Measurements from ENCODE around the gene NDP.

NDP gene

GRCh38 chrX:43964936-43965335 lies 8.3 kb downstream of the NDP start:
- DNase-seq (ENCODE audit: low read depth): no peak
- no peak for TF ChIP-seq CTCF (IDR thresholded peaks at IDR 0.05; ENCODE audit: control insufficient read depth, extremely low read depth, insufficient read depth)

DNA sequence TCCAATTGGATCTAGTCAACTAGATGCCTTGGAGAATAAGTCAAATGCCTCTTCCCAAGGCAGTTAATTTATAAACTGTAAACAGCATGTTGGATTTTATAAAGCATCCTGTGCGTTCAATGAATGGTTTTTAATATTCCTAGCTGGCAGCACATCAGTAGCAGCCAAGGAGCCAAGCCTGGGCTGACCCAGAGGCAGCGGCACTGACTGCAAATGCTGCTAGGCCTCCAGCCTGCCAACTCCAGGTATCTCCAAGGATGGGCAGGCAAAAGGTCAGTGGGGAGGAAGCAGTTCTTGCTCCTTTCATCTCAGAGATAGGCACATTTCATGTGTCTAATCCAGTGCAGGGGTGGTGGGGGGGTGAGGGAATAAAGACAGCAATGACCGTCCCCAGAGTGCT lies 9.5 kb downstream of the NDP start:
- no peak for TF ChIP-seq CTCF (IDR thresholded peaks at IDR 0.05; ENCODE audit: control insufficient read depth, extremely low read depth, insufficient read depth)
- H3K4me3 ChIP-seq (ENCODE audit: low read depth, low read length): no peak overlapping the region
- no peak for DNase-seq (ENCODE audit: low read depth)

More at GRCh38 chrX:43964936-43965335, 8.3 kb downstream of the NDP start:
- no peak overlapping the region for H3K4me3 ChIP-seq (ENCODE audit: low read depth, low read length)

DNA sequence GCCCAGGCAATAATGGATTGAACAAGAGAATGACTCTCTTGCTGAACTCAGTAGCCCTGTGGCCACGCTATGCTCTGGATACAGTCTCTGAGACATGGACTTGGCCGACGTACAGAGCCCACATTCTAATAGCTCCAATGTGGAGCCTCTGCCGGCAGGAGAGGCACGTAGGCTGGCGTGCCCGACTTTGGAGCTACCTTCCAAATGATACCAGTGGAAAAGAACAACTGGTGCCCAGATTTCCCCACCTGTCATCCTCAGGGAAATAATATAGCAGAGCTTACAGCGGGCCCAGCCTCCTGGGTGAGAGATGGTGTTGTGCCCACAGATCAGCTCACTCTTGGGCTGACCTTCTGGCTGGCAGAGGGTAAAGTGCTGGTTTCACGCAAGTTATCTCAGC lies 10.6 kb downstream of the NDP start:
- H3K4me3 ChIP-seq (ENCODE audit: low read depth, low read length): no peak overlapping the region
- no peak for DNase-seq (ENCODE audit: low read depth)
- no peak for TF ChIP-seq CTCF (IDR thresholded peaks at IDR 0.05; ENCODE audit: control insufficient read depth, extremely low read depth, insufficient read depth)

DNA sequence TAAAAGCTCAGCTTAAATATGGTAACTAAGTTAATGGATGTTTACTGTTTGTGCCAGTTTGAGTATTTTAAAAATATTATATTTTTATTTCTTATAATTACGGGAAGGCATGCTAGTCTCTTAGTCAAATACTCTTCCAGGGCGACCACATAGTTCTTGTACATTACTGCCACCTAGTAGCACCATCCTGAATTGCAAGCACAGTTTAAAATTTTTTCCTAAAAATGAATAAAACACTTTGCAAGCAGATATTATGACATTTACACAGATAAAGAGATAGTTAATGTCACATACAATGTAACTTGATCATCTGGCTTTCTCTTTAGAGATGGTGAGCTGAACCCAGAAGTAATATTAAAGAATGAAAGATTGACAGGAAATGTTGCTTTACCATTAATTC lies 11.5 kb downstream of the NDP start:
- 0 out of 2 replicates have a peak, but pooled peaks have one; percentile 18 for TF ChIP-seq CTCF (IDR thresholded peaks at IDR 0.05; ENCODE audit: control insufficient read depth, extremely low read depth, insufficient read depth)
- DNase-seq (ENCODE audit: low read depth): no peak
- no peak overlapping the region for H3K4me3 ChIP-seq (ENCODE audit: low read depth, low read length)

- H3K4me3 ChIP-seq (ENCODE audit: low read depth, low read length): no peak overlapping the region
- peak; percentile 83 for DNase-seq (ENCODE audit: low read depth)
- TF ChIP-seq CTCF (IDR thresholded peaks at IDR 0.05; ENCODE audit: control insufficient read depth, extremely low read depth, insufficient read depth): peak; percentile 61
Measured at GRCh38 chrX:43958529-43958928, 14.7 kb downstream of the NDP start.

DNA sequence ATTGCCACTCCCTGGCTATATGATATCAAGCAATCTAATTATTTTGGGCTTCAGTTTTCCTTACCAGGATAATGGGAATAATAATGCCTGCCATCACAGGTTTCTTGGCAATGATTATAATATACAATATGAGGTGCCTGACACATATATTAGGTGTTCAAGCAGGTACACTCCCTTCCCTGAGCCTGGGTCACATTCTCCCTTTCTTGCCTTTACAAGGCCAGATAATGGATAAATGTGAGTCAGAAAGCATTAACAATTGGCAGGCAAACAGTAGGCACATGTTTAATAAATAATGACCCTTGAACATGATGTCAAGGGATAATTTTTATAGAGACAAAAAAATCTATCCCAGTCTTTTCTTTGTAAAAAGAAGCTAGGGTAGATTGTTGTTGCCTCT lies 17.2 kb downstream of the NDP start:
- H3K4me3 ChIP-seq (ENCODE audit: low read depth, low read length): no peak overlapping the region
- peak; percentile 8 for DNase-seq (ENCODE audit: low read depth)
- no peak for TF ChIP-seq CTCF (IDR thresholded peaks at IDR 0.05; ENCODE audit: control insufficient read depth, extremely low read depth, insufficient read depth)

- no peak for DNase-seq (ENCODE audit: low read depth)
Measured at GRCh38 chrX:43953218-43953617, 20.0 kb downstream of the NDP start.

More at GRCh38 chrX:43953218-43953617, 20.0 kb downstream of the NDP start:
- H3K4me3 ChIP-seq (ENCODE audit: low read depth, low read length): no peak overlapping the region
- TF ChIP-seq CTCF (IDR thresholded peaks at IDR 0.05; ENCODE audit: control insufficient read depth, extremely low read depth, insufficient read depth): no peak

All from LNCaP clone FGC (cell line).